Esophagus (tissue), 2 donors: ENCODE results near the gene CHRNA10. TPM values are rescaled to one million over a fixed set of nuclear protein-coding genes. Genes with fewer than 3 reads are reported as not detected.
"Not testable (repeated sequence)": the region's sequence is repeated elsewhere in the genome, so short reads cannot be mapped to it uniquely, and the experiment has no call there.

Source experiments
- H3K27ac ChIP-seq, 2 donors: one replicate each; pipeline ENCODE4 v1.5.1; 2013; ENCODE audit warnings: low read depth in 2 of 2, mild to moderate bottlenecking in 2 of 2, inconsistent platforms in 1 of 2, low read length in 1 of 2, moderate library complexity in 1 of 2
- H3K27me3 ChIP-seq, 2 donors: one replicate each; pipeline ENCODE4 v1.6.1; 2013; ENCODE audit warnings: low read length in 2 of 2, control low read depth in 1 of 2, mild to moderate bottlenecking in 1 of 2; ENCODE audit not compliant: insufficient read depth in 2 of 2, control insufficient read depth in 1 of 2
- H3K36me3 ChIP-seq, 2 donors: one replicate each; pipeline ENCODE4 v1.6.1; 2013; ENCODE audit warnings: low read length in 1 of 2; ENCODE audit not compliant: control insufficient read depth in 2 of 2, insufficient read depth in 2 of 2
- H3K4me1 ChIP-seq, 2 donors: one replicate each; pipeline ENCODE4 v1.6.1; 2013; ENCODE audit warnings: low read length in 1 of 2; ENCODE audit not compliant: control insufficient read depth in 2 of 2, insufficient read depth in 2 of 2
- H3K4me3 ChIP-seq, 2 donors: one replicate each; pipeline ENCODE4 v1.5.1; 2013; ENCODE audit warnings: low read length in 2 of 2, mild to moderate bottlenecking in 2 of 2, low read depth in 1 of 2, moderate library complexity in 1 of 2
- H3K9me3 ChIP-seq, 2 donors: one replicate each; pipeline ENCODE4 v1.6.1; 2013; ENCODE audit warnings: mild to moderate bottlenecking in 2 of 2, low read depth in 1 of 2, low read length in 1 of 2, moderate library complexity in 1 of 2; ENCODE audit not compliant: control insufficient read depth in 2 of 2, insufficient read depth in 1 of 2
- WGBS, 2 donors: extraction: QIAGEN DNeasy Blood & Tissue Kit; methylation state at CpG; one replicate each; pipeline ENCODE4 v1.1.7; 2013; 5-methylcytosine and 5-hydroxymethylcytosine counted together
- polyA plus RNA-seq, 2 donors: library from polyadenylated mRNA; stranded (reverse); fragments of 200-250 nt; gene quantifications; one replicate each; pipeline ENCODE4 v1.2.3, GENCODE V29; 2013
- donor health status: healthy with polysubstance abuse.
- donor health status: Bipolar disorder and iron deficiency.

Gene CHRNA10
- polyA plus RNA-seq, 2 donors, result 0.66 to 1.3 TPM

DNA sequence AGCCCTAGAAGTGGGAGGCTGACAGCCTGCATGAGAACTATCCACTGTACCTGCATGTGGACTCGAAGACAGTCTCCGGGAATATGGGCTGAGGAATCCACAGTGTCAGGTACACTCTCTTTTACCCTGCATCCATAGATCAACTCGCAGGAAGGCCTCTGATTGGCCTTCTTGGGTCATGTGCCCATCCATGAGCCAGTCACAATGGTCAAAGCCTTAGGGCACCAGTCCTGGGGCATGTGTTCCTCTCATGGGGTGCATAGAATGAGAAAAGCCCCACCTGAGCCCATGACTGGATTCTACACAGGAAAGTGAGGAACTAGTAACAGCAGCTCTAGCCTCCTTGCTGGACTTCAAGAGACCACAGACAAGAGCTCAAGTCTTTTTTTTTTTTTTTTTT is 15.6 kb downstream of the CHRNA10 start:
- Histone ChIP-seq H3K27ac (no peak overlapping the region), H3K4me1 (no peaks in the 10 kb centered on the region), H3K36me3 (no peaks in the 10 kb centered on the region), H3K9me3 (no peaks in the 10 kb centered on the region), H3K4me3 (no peak overlapping the region), H3K27me3 (no peaks in the 10 kb centered on the region)
- 87 to 92% methylated on average over 3 of the region's 3 CpGs for WGBS, 2 donors

DNA sequence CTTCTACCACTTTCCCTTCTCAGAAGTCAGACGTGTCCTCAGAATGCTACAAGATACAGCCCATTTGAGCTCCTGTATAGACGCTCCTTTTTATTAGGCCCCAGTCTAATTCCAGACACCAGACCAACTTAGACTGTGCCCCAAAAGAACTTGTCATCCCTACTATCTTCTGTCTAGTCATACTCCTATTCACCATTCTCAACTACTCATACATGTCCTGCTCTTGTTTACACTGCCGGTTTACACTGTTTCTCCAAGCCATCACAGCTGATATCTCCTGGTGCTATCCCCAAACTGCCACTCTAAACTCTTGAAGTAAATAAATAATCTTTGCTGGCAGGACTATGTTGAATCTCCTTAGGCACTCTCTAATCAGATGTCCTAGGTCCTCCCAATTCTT is 18.7 kb downstream of the CHRNA10 start:
- not testable (repeated sequence) for H3K27ac ChIP-seq, H3K36me3 ChIP-seq, H3K4me1 ChIP-seq, H3K9me3 ChIP-seq, H3K4me3 ChIP-seq, H3K27me3 ChIP-seq
- WGBS, 2 donors, result 90 to 91% methylated on average over 2 of the region's 3 CpGs

DNA sequence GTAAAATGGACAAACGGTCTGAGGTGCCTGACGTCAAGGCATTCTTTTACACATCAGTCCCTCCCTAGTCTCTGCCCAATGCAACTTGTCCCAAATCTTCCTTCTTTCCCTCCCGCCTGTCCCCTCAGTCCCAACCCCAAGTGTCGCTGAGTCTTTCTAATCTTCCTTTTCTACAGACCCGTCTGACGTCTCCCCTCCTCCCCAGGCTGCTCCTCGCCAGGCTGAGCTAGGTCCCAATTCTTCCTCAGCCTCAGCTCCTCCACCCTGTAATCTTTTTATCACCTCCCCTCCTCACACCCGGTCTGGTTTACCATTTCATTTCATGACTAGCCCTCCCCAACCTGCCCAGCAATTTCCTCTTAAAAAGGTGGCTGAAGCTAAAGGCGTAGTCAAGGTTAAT is 21.8 kb downstream of the CHRNA10 start:
- not testable (repeated sequence) for H3K36me3 ChIP-seq, H3K9me3 ChIP-seq, H3K27me3 ChIP-seq, H3K4me3 ChIP-seq, H3K4me1 ChIP-seq, H3K27ac ChIP-seq
- WGBS, 2 donors, result 27 to 35% methylated on average over 9 of the region's 9 CpGs

DNA sequence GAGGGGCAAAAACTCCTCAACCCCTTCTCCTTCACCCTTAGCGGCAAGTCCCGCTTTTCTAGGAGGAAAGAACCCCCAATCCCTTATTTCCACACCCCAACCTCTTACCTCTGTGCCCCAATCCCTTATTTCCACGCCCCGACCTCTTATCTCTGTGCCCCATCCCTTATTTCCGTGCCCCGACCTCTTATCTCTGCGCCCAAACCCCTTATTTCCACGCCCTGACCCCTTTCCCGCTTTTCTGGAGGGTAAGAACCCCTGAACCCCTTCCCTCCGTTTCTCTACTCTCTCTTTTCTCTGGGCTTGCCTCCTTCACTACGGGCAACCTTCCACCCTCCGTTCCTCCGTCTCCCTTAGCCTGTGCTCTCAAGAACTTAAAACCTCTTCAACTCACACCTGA is 22.3 kb downstream of the CHRNA10 start:
- not testable (repeated sequence) for H3K4me3 ChIP-seq, H3K27me3 ChIP-seq, H3K27ac ChIP-seq, H3K36me3 ChIP-seq, H3K9me3 ChIP-seq, H3K4me1 ChIP-seq
- WGBS, 2 donors, result 78 to 79% methylated on average over 13 of the region's 13 CpGs

DNA sequence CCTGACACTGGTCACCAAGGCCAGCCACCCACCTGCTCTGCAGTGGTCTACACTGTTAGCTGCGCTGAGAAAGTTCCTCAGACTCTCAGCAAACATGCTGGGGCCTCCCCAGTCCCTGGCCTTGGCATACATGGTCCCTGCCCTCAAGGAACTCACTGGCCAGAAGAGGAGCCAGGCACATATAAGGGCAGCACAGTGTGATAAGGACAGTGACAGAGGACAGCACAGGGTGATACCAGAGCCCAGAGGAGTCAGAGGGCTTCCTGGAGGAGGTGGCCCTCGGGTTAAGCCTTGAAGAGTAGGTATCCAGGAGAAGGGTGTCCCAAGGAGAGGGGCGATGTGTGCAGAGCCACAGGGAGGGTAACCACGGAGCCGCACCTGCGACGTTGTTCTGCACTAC is 25.6 kb downstream of the CHRNA10 start:
- Histone ChIP-seq H3K4me1 (peaks cover 2 to 9% of the 10 kb centered on the region in 2 donors), H3K27ac (no peak overlapping the region), H3K4me3 (no peak overlapping the region), H3K9me3 (no peaks in the 10 kb centered on the region), H3K27me3 (no peaks in the 10 kb centered on the region), H3K36me3 (no peaks in the 10 kb centered on the region)
- 74 to 83% methylated on average over 7 of the region's 7 CpGs for WGBS, 2 donors

DNA sequence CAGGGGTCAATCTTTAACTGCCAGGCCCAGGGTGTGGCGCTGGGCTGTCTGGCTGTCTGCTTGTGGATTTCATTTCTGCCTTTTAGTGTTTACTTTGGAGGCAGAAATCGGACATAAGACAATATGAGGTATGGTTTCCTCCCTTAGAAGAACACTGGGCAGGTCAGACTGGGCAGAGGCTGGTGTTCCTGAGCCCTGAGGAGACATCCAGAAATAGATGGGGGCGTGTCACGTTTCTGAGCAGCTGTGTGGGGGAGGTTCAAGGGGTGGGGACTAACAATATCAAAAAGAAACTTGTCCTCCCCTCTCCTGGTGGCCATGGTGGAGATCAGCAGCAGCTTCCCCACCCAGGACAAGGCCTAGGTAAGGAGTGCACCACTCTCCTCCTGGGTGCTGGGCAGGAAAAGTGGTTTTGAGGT is 26.4 kb downstream of the CHRNA10 start, which contains the start of gene ART1:
TSS of gene ART1 (plus strand) at position 312 of the 419 bp plus-strand sequence. CDS start 14,086 bp downstream, outside the sequence.
- no peaks in the 10 kb centered on the region for H3K9me3 ChIP-seq
- H3K4me1 ChIP-seq, result peaks cover 2 to 9% of the 10 kb centered on the region in 2 donors
- H3K4me3 ChIP-seq, result no peak within 1 kb of the TSS
- H3K27ac ChIP-seq, result no peak within 1 kb of the TSS
- H3K27me3 ChIP-seq, result no peaks in the 10 kb centered on the region
- no peaks in the 10 kb centered on the region for H3K36me3 ChIP-seq
- 61 to 71% methylated on average over 4 of the region's 4 CpGs for WGBS, 2 donors

DNA sequence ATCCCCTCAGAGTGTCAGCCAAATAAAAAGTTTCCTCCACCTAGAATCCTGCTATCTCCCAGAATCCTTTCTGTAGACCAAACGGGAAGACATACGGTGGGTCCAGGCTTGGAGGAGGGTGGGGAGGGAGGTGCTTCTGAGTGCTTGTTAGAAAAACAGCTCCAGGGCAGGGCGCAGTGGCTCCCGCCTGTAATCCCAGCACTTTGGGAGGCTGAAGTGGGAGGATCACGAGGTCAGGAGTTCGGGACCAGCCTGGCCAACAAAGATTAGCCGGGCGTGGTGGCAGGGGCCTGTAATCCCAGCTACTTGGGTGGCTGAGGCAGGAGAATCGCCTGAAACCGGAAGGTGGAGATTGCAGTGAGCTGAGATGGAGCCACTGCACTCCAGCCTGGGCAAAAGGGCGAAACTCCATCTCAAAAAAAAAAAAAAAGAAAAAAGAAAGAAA is 28.1 kb downstream of the CHRNA10 start:
- not testable (repeated sequence) for H3K4me1 ChIP-seq, H3K27me3 ChIP-seq, H3K9me3 ChIP-seq, H3K27ac ChIP-seq, H3K4me3 ChIP-seq, H3K36me3 ChIP-seq
- 32 to 37% methylated on average over 11 of the region's 11 CpGs for WGBS, 2 donors

DNA sequence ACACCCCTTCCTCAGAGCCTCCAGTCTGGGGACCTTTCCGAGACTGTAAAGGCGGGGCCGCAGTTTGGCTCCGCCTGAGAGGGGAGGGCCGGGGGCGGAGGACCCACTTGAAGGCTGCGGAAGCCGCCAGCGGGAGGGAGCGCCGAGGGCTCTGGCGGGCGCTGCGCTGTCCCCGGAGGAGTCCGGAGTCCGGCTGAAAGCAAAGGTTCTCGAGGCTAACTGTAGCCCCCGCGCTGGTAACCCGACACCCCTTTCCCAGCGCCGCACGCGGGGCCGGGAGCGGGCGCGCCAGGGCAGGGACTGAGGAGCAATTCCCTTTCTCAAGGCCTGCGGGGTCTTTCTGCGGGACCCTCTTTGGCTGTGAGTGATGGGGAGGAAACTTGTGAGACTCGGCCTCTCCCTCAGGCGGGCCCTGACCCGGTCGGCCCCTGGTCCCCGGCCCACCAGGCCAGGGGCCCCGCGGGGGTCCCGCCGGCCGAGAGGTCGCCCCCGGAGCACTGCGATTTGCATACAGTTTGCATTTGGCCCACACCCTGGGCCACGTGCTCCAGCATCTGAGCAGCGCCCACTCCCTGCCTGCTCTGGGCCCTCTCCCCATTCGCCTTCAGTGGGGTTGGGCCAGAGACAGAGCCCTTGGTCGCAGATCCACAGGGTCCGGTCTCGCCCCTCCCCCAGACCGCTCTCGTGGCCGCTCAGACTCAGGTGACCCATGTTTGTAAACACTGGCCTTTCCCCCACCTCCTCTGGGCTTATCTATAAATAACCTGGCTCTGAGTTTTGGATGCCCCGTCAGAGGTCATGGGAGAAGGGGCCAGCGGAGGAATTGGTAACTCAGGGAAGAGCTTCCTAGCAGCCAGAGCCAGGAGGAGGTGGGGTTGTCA is 28.9 kb downstream of the CHRNA10 start:
- Histone ChIP-seq H3K4me1 (peaks cover 2 to 9% of the 10 kb centered on the region in 2 donors), H3K4me3 (peak overlapping the region; percentile 35 to 36), H3K27me3 (no peaks in the 10 kb centered on the region), H3K36me3 (no peaks in the 10 kb centered on the region), H3K9me3 (no peaks in the 10 kb centered on the region), H3K27ac (no peak overlapping the region)
- WGBS, 2 donors, result 2% methylated on average over 55 of the region's 55 CpGs

DNA sequence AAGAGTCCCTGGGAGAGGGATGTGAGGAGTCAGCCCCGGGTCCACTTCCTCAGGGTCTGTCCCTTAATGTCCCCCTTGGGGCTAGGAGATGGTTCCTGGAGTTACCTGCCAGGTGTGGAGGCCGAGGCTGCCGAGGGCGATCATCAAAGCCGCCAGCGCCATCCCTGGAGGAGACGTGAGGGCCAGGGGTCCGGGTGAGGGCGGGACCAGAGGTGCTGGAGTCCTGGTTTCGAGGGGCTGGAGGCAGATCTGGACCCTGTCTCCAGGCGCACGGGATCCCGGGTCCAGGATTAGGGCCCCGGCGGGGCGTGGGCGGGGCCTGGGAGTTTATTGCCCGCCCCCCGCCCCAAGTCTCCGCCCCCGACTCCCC is 29.5 kb downstream of the CHRNA10 start, which contains the start of gene ART5:
TSS of gene ART5 (minus strand) at position 292 of the 370 bp plus-strand sequence. CDS start at position 162, 130 bp downstream.
- Histone ChIP-seq H3K27me3 (no peaks in the 10 kb centered on the region), H3K9me3 (no peaks in the 10 kb centered on the region), H3K4me3 (peak within 1 kb of the TSS; percentile 35 to 36), H3K36me3 (no peaks in the 10 kb centered on the region), H3K27ac (no peak within 1 kb of the TSS), H3K4me1 (peaks cover 2 to 9% of the 10 kb centered on the region in 2 donors)
- WGBS, 2 donors, result 11 to 26% methylated on average over 20 to 21 of the region's 21 CpGs

DNA sequence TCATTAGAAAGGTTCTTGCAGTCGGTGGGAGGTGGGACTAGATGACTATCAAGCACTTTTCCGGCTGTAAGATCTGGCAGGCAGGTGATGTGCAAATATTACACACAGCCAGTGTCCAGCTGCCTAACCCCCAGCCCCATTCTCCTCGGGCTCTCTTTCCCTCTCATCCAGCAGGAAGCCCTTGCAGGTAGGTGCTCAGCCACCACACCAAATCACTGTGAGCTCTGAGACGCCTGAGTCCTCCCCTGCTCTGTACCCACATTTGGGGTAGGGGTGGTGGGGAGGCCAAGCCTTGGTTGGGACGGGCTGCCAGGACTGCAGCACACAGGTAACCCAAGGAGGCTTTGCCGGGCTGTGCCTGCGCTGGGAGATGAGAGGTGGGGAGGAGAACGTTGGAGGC is 30.0 kb downstream of the CHRNA10 start:
- WGBS, 2 donors, result 63 to 64% methylated on average over 8 of the region's 8 CpGs
- Histone ChIP-seq H3K4me1 (peaks cover 2 to 9% of the 10 kb centered on the region in 2 donors), H3K36me3 (no peaks in the 10 kb centered on the region), H3K9me3 (no peaks in the 10 kb centered on the region), H3K27me3 (no peaks in the 10 kb centered on the region), H3K4me3 (no peak overlapping the region), H3K27ac (no peak overlapping the region)
